Prostate gland (tissue), 2 donors: ENCODE results near the gene SLC25A12. TPM values are rescaled to one million over a fixed set of nuclear protein-coding genes. Genes with fewer than 3 reads are reported as not detected.

Source experiments
- DNase-seq: peaks from one replicate; pipeline ENCODE4 v3.0.0-alpha.2; 2019; ENCODE audit warnings: low spot score
- H3K27ac ChIP-seq, 2 donors: fragments of 200-600 bp; sonication (generic); 2 replicates each; pipeline ENCODE4 v1.5.1; 2017 to 2019
- H3K27me3 ChIP-seq: fragments of 200-600 bp; sonication (generic); replicated peaks from 2 replicates; pipeline ENCODE4 v1.5.1; 2019; ENCODE audit not compliant: insufficient read depth
- H3K36me3 ChIP-seq, 2 donors: fragments of 200-600 bp; sonication (generic); 1 replicate in 1 of 2; 2 replicates in 1 of 2; pipeline versions ENCODE4 v1.5.1 to v1.8.1; 2017 to 2019
- H3K4me1 ChIP-seq: fragments of 200-600 bp; sonication (generic); replicated peaks from 2 replicates; pipeline ENCODE4 v1.5.1; 2019
- H3K4me3 ChIP-seq, 2 donors: fragments of 200-600 bp; sonication (generic); 2 replicates each; pipeline ENCODE4 v1.5.1; 2017 to 2019
- H3K9me3 ChIP-seq: fragments of 200-600 bp; sonication (generic); 2 replicates; pipeline ENCODE4 v1.5.1; 2017
- POLR2A ChIP-seq: fragments of 450-650 bp; IDR thresholded peaks from one replicate; pipeline ENCODE4 v1.6.1; 2016; ENCODE audit warnings: antibody characterized with exemption, mild to moderate bottlenecking
- POLR2AphosphoS5 ChIP-seq: sonication (generic); formaldehyde crosslinking; IDR thresholded peaks from one replicate; pipeline ENCODE4 v1.6.1; 2017; ENCODE audit warnings: antibody characterized with exemption
- WGBS: methylation state at CpG from one replicate; pipeline ENCODE4 v1.1.5; 2018; 5-methylcytosine and 5-hydroxymethylcytosine counted together
- intact Hi-C: fragments of 100-400 bp; cut with DNase I; formaldehyde crosslinking; loops from one replicate; pipeline ENCODE4 v1.14.2; 2022
- total RNA-seq, 2 donors: library from RNA; depleted of rRNA; stranded (reverse); fragments of >200 nt; gene quantifications; one replicate each; pipeline ENCODE4 v1.1.0, GENCODE V29; 2016
- TF ChIP-seq, protein P1 (sequence below), 4 experiments: fragments of 200-600 bp in 2 of 4; fragments of 450-650 bp in 2 of 4; sonication (generic) in 2 of 4; IDR thresholded peaks; 1 replicate in 3 of 4; 2 replicates in 1 of 4; pipeline ENCODE4 v1.5.1; 2016 to 2019; ENCODE audit warnings: antibody characterized with exemption in 4 of 4, mild to moderate bottlenecking in 2 of 4, moderate library complexity in 2 of 4

Gene SLC25A12
- total RNA-seq, 2 donors from 2014 or later, result 23.5 to 33.9 TPM

GRCh38 chr2:171836146-171836910, 57.7 kb downstream of the SLC25A12 start:
- 90% methylated on average over 6 of the region's 6 CpGs for WGBS

GRCh38 chr2:171835386-171835785, 58.7 kb downstream of the SLC25A12 start:
- Histone ChIP-seq H3K36me3 (peaks cover 0 to 6% of the 10 kb centered on the region in 2 donors), H3K9me3 (no peaks in the 10 kb centered on the region), H3K27ac (no peak overlapping the region), H3K4me3 (no peak overlapping the region), H3K27me3 (no peaks in the 10 kb centered on the region), H3K4me1 (no peaks in the 10 kb centered on the region)
- intact Hi-C loops, result no loop called here
- no peak for DNase-seq
- TF ChIP-seq POLR2AphosphoS5 (no peak), POLR2A (no peak)
- TF ChIP-seq, protein P1, sequence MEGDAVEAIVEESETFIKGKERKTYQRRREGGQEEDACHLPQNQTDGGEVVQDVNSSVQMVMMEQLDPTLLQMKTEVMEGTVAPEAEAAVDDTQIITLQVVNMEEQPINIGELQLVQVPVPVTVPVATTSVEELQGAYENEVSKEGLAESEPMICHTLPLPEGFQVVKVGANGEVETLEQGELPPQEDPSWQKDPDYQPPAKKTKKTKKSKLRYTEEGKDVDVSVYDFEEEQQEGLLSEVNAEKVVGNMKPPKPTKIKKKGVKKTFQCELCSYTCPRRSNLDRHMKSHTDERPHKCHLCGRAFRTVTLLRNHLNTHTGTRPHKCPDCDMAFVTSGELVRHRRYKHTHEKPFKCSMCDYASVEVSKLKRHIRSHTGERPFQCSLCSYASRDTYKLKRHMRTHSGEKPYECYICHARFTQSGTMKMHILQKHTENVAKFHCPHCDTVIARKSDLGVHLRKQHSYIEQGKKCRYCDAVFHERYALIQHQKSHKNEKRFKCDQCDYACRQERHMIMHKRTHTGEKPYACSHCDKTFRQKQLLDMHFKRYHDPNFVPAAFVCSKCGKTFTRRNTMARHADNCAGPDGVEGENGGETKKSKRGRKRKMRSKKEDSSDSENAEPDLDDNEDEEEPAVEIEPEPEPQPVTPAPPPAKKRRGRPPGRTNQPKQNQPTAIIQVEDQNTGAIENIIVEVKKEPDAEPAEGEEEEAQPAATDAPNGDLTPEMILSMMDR (IDR thresholded peaks at IDR 0.05), result no peak
- 94% methylated on average over 4 of the region's 4 CpGs for WGBS

More at GRCh38 chr2:171836146-171836910, 57.7 kb downstream of the SLC25A12 start:
- intact Hi-C loops, result no loop called here
- H3K27ac ChIP-seq, result no peak overlapping the region
- no peak overlapping the region for H3K4me3 ChIP-seq
- H3K27me3 ChIP-seq, result no peaks in the 10 kb centered on the region
- H3K9me3 ChIP-seq, result no peaks in the 10 kb centered on the region
- peaks cover 0 to 6% of the 10 kb centered on the region in 2 donors for H3K36me3 ChIP-seq
- TF ChIP-seq POLR2A (no peak), POLR2AphosphoS5 (no peak)
- TF ChIP-seq, protein P1 (IDR thresholded peaks at IDR 0.05), result no peak
- H3K4me1 ChIP-seq, result no peaks in the 10 kb centered on the region
- DNase-seq, result no peak

DNA sequence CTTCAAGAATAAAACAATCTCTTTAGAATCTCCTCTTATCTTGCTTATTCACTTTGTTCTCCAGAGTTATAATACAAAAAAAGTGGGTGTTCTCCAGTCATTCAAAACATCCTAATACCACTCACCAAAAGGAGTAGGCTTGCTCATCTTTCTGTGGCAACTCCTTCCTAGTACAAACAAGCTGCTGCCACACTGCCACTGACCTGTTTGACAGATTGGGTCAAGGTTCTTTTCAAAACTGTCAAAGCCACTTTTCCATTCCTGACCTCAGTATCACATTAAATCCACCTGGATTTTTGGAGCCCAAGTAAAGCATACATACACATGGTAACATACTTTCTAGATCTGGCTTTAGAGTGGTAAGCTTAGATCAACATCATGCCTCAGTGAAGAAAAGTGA, 59.8 kb downstream of the SLC25A12 start:
- Histone ChIP-seq H3K27me3 (no peaks in the 10 kb centered on the region), H3K4me1 (no peaks in the 10 kb centered on the region), H3K36me3 (peaks cover 0 to 6% of the 10 kb centered on the region in 2 donors), H3K4me3 (no peak overlapping the region), H3K27ac (no peak overlapping the region), H3K9me3 (no peaks in the 10 kb centered on the region)
- DNase-seq, result no peak
- intact Hi-C loops, result no loop called here
- TF ChIP-seq POLR2A, result no peak
- TF ChIP-seq POLR2AphosphoS5, result no peak
- TF ChIP-seq, protein P1 (IDR thresholded peaks at IDR 0.05), result no peak

GRCh38 chr2:171832489-171832888, 61.6 kb downstream of the SLC25A12 start:
- Histone ChIP-seq H3K9me3 (no peaks in the 10 kb centered on the region), H3K27ac (no peak overlapping the region), H3K36me3 (peaks cover 0 to 6% of the 10 kb centered on the region in 2 donors), H3K27me3 (no peaks in the 10 kb centered on the region), H3K4me1 (no peaks in the 10 kb centered on the region), H3K4me3 (no peak overlapping the region)
- DNase-seq, result no peak
- intact Hi-C loops, result no loop called here
- TF ChIP-seq POLR2AphosphoS5 (no peak), POLR2A (no peak)
- TF ChIP-seq, protein P1 (IDR thresholded peaks at IDR 0.05), result no peak

DNA sequence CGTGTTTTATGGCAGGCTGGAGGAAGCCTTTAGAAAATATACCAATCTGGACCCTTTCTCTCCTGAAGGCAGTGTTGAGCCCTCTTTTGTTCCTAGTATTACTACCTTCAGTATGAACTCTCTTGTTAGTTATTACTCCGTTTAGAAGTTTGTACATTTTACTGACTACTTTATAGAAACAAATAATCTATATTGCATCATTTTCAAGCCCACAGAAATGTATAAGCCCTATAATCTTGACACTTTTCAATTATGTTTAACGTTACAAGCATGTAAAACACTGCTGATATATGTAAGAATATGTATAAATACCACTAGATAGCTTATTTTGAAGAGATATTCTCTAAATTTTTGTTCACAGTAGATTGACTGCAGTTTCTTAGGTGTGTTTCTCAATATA, 64.0 kb downstream of the SLC25A12 start:
- no peak for DNase-seq
- no peaks in the 10 kb centered on the region for H3K27me3 ChIP-seq
- no peak overlapping the region for H3K4me3 ChIP-seq
- H3K27ac ChIP-seq, result no peak overlapping the region
- H3K9me3 ChIP-seq, result no peaks in the 10 kb centered on the region
- H3K4me1 ChIP-seq, result no peaks in the 10 kb centered on the region
- 93% methylated on average over 3 of the region's 3 CpGs for WGBS
- TF ChIP-seq POLR2A (no peak), POLR2AphosphoS5 (no peak)
- TF ChIP-seq, protein P1 (IDR thresholded peaks at IDR 0.05), result no peak
- intact Hi-C loops, result no loop called here
- H3K36me3 ChIP-seq, result no peaks in the 10 kb centered on the region
